Renal cortex interstitium (tissue), 11 donors: ENCODE data around the gene REPIN1. TPM values are rescaled to one million over a fixed set of nuclear protein-coding genes. Genes with fewer than 3 reads are reported as not detected.

ENCODE experiments used
- DNase-seq, 11 donors: peaks; one replicate each; pipeline ENCODE4 v3.0.0-alpha.2; 2013; ENCODE audit warnings: low read depth in 9 of 11, low spot score in 4 of 11; ENCODE audit errors: extremely low read depth in 1 of 11
- polyA plus RNA-seq, 3 donors: library from polyadenylated mRNA; unstranded; fragments of 120-200 nt; gene quantifications; one replicate each; pipeline ENCODE4 v1.2.1, GENCODE V29; 2013; ENCODE audit not compliant: insufficient read length in 3 of 3

The REPIN1 gene
- polyA plus RNA-seq, 3 donors: 80.5 to 110 (median 109) TPM

GRCh38 chr7:150330211-150330885 lies 38.3 kb upstream of the REPIN1 start:
- no peak for DNase-seq

DNA sequence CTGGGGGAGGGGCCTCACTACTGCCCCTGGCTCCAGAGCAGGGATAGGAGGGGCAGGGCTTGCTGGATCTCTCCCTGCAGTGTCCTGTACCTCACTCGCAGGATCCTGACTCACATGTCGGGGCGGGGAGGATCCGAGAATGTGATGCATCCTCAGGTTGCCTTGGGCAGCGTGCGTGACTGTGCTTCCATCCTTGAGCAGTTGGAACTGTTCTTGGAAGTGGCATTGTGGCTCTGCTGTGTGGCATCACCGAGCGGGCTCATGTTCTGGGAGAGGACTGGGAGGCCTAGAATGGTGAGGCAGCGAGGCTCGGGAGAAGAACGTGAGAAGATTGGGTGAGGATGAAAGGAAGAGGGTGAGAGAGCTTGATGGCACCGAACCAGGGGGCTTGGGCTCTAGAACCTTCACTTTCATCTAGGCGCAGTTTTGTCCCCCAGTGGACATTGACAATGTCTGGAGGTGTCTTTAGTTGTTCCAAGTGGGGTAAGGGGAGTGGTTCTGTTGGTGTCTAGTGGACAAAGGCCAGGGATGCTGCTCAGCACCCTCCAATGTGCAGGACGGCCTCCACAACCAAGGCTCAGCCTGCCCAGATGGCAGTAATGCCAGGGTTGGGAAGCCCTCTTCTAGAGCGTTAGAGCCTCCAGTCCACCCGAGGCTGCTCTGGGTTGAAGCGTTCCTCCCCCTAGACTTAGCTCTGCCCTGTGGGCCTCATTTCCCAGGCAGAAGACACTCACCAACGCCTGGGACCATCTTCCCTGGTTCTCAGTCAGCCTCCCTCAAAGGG lies 35.6 kb upstream of the REPIN1 start:
- no peak for DNase-seq

DNA sequence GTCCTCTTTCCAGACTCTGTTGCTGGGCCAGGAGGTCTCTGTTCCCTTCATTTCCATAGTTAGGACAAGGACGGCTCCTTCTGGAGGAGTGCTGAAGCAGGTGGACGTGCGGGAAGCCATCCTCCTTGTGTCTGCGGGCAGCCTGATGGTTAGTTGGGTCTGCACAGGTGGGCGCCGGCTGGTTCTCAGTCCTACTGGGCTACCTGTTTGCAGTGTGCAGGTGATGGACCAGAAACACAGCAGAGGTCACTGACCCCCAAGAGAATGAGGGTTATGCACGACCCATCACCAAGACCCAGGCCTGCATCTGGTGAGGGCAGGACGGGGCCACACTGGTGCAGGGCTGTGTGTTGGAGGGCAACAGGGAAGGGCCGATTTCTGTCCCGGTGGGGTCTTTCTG lies 35.0 kb upstream of the REPIN1 start:
- DNase-seq: no peak

DNA sequence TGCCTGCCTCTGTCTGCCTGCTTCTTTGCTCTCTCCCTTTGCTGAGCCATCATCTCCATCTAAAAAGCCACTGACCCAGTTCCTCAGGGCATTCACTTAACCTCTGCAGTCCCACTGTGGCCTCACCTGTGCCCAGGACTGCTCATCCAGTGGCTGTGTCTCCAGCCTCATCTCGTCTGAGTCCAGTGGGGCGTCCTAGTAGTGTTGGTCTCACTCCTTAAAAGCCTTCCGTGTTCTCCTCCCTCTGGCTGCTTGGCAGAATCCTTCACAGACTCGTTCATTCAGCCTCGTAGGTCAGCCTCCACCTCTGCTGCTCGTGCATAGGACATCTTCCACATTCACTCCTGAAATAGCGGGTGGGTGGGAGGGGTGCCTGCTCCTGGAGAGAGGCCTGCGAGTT lies 34.5 kb upstream of the REPIN1 start:
- no peak for DNase-seq

GRCh38 chr7:150335108-150335773 lies 33.4 kb upstream of the REPIN1 start:
- DNase-seq: no peak

GRCh38 chr7:150335774-150336112 lies 32.9 kb upstream of the REPIN1 start:
- DNase-seq: no peak

GRCh38 chr7:150336746-150337145 lies 31.9 kb upstream of the REPIN1 start:
- DNase-seq: no peak

- DNase-seq: no peak
These were observed 31.4 kb upstream of the REPIN1 start for GRCh38 chr7:150337179-150337578.

GRCh38 chr7:150337659-150338081 lies 31.0 kb upstream of the REPIN1 start:
- DNase-seq: no peak

- no peak for DNase-seq
These were observed 30.3 kb upstream of the REPIN1 start for GRCh38 chr7:150338166-150338829.

DNA sequence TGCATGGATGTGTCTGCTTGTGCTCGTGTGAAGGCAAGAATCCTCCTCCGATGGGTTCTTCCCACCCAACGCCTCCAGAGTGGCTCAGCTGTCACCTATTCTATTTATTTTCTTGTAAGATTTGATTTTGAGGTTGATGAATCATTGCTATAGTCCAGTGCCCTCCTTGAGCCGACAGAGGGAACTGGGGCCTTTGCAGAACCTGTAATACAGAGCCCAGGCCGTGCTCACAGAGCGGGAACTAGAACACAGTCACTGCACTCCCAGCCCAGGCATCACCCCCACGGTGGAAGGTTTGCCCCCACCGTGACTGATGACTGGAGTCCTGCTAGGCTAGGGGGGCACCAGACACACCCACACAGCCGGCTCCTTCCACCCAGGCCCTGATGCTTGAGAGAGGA lies 29.2 kb upstream of the REPIN1 start:
- DNase-seq: no peak

GRCh38 chr7:150340024-150340749 lies 28.4 kb upstream of the REPIN1 start:
- no peak for DNase-seq

DNA sequence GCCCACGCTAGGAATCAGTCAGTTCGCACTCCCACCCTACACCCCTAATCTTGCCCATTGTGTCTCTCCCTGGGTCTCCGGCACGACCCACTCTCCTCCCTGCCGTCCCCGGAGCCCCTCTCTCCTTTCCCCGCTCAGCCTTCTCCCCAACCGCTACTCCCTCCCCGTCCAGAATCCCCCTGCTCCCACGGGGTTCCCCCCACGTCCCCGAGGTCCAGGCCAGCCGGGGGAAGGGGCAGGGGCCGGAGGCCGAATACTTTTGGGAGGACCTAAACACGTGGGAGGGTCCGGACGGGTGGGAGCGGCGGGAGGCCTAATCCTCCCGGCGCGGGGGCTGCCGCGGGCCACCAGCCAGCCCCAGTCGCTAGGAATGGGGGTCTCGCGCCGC lies 27.8 kb upstream of the REPIN1 start:
- no peak for DNase-seq

DNA sequence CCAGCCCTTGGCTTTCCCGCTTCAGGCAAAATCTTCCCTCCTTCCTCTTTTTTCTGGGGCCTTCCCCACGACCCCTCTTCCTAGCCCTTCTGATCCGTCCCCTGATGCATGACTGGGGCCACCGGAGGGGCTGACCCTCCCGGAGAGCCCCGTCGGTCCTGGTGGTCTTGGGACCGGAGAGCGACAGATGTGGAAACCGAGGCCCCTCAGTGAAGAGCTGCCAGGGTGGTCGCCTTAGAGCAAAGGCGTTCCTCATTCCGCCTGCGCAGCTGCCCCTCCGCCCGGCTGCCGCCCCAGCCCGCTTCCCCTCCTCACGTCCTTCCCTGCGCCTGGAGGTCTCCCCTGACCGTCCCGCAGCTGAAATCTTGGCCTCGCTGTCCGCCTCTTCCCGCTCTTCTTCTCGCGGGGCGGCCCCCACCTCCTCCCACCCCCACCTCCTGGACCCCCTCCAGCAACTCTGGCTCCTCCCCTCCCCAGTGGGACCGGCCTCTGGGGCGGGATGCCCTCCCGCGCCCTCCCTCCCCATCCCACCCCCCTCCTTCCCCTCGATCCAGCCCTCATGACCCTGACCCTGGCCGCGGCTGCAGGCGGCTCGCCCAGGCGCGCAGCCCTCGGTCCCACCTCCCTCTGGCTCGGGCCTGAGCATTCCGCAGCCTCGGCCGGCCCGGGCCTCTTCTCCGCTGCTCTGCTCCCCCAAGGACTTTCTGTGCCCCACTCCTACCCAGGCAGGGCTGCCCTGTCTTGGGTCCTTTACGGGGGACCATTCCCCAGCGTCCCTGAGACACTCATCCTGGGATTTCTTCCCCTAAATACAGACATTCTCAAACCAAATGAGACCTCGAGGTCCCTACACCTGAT lies 27.1 kb upstream of the REPIN1 start, which contains the start of gene RARRES2:
Gene RARRES2, minus strand, starts transcription at position 367 of the 858 bp plus-strand sequence. CDS start 1,020 bp downstream, outside the sequence.
- DNase-seq: peak in 2 of 11 donors; percentile 41 to 49

GRCh38 chr7:150342121-150342408 lies 26.6 kb upstream of the REPIN1 start:
- no peak for DNase-seq

- DNase-seq: no peak
These were observed 25.4 kb upstream of the REPIN1 start for GRCh38 chr7:150343225-150343624.

- no peak for DNase-seq
These were observed 24.3 kb upstream of the REPIN1 start for GRCh38 chr7:150344299-150344698.

GRCh38 chr7:150345012-150345411 lies 23.6 kb upstream of the REPIN1 start:
- no peak for DNase-seq
